GM12891 (cell line): ENCODE measurements around the gene VWA8.
"Not testable (repeated sequence)": the region's sequence is repeated elsewhere in the genome, so short reads cannot be mapped to it uniquely, and the experiment has no call there.

ENCODE experiments used
- DNase-seq: peaks from one replicate; pipeline ENCODE4 v3.0.0; 2011; ENCODE audit warnings: low spot score; ENCODE audit not compliant: insufficient read length
- FAIRE-seq: peaks from 2 replicates; lab custom pipeline; 2011; peaks lifted over from hg19 to GRCh38; lab: Jason Lieb, UNC
- PAX5 ChIP-seq: IDR thresholded peaks from 2 replicates; pipeline ENCODE4 v1.6.1; 2011; ENCODE audit warnings: low read length, moderate library complexity, mild to moderate bottlenecking; ENCODE audit not compliant: insufficient read depth, severe bottlenecking
- POLR2A ChIP-seq: IDR thresholded peaks from 2 replicates; pipeline ENCODE4 v1.6.1; 2011; ENCODE audit warnings: low read depth, low read length, control low read depth
- POLR2AphosphoS5 ChIP-seq: IDR thresholded peaks from 2 replicates; pipeline ENCODE4 v1.6.1; 2011; ENCODE audit warnings: low read depth, low read length, control low read depth
- POU2F2 ChIP-seq: IDR thresholded peaks from 2 replicates; pipeline ENCODE4 v1.6.1; 2011; ENCODE audit warnings: low read depth, mild to moderate bottlenecking, control low read depth, low read length, moderate library complexity
- SPI1 ChIP-seq: IDR thresholded peaks from 2 replicates; pipeline ENCODE4 v1.6.1; 2011; ENCODE audit warnings: low read depth, low read length, control low read depth
- TAF1 ChIP-seq: IDR thresholded peaks from 2 replicates; pipeline ENCODE4 v1.6.1; 2011; ENCODE audit warnings: low read depth, low read length, control low read depth

Gene VWA8

GRCh38 chr13:41930154-41930553, 30.8 kb downstream of the VWA8 start:
- FAIRE-seq = no peak
- no peak for TF ChIP-seq POLR2A
- no peak for TF ChIP-seq TAF1
- no peak for TF ChIP-seq POU2F2
- no peak for TF ChIP-seq PAX5
- TF ChIP-seq SPI1 = no peak
- no peak for TF ChIP-seq POLR2AphosphoS5
- no peak for DNase-seq

DNA sequence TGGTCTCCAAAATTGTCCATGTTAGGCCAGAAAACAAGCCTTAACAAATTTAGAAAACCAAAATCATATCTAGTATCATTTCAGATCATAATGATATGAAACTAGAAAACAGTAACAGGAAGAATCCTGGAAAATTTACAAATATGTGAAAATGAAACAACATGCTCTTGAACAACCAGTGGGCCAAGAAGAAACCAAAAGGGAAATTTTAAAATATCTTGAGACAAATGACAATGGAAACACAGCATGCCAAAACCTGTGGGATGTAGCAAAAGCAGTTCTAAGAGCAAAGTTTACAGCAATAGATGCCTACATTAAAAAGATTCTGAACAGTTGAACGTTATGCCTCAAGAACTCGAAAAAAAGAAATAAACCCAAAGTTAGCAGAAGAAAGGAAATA, 32.6 kb downstream of the VWA8 start:
- peak; percentile 66 for FAIRE-seq
- no peak for TF ChIP-seq POU2F2
- no peak for TF ChIP-seq POLR2A
- TF ChIP-seq TAF1 = no peak
- no peak for TF ChIP-seq PAX5
- DNase-seq = no peak

DNA sequence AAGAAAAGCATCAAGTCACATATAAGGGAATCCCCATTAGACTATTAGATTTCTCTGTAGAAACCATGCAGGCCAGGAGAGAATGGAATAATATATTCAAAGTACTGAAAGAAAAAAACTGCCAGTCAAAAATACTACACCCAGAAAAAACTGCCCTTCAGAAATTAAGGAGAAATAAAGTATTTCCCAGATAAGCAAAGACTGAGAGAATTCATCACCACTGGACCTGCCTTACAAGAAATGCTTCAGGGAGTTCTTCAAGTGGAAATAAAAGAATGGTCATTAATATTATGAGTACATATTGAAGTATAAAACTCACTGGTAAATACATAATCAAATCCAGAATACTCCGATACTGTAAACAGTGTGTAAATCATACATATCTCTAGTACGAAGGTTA, 35.9 kb downstream of the VWA8 start:
- no peak for FAIRE-seq

DNA sequence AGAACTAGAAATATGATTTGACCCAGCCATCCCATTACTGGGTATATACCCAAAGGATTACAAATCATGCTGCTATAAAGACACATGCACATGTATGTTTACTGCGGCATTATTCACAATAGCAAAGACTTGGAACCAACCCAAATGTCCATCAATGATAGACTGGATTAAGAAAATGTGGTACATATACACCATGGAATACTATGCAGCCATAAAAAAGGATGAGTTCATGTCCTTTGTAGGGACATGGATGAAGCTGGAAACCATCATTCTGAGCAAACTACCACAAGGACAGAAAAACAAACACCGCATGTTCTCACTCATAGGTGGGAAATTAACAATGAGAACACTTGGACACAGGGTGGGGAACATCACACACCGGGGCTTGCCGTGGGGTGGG, 38.0 kb downstream of the VWA8 start:
- FAIRE-seq, DNase-seq: not testable (repeated sequence)

More for the DNA sequence above, 35.9 kb downstream of the VWA8 start:
- no peak for DNase-seq
- TF ChIP-seq PAX5 (no peak), POLR2A (no peak), POLR2AphosphoS5 (no peak)

DNA sequence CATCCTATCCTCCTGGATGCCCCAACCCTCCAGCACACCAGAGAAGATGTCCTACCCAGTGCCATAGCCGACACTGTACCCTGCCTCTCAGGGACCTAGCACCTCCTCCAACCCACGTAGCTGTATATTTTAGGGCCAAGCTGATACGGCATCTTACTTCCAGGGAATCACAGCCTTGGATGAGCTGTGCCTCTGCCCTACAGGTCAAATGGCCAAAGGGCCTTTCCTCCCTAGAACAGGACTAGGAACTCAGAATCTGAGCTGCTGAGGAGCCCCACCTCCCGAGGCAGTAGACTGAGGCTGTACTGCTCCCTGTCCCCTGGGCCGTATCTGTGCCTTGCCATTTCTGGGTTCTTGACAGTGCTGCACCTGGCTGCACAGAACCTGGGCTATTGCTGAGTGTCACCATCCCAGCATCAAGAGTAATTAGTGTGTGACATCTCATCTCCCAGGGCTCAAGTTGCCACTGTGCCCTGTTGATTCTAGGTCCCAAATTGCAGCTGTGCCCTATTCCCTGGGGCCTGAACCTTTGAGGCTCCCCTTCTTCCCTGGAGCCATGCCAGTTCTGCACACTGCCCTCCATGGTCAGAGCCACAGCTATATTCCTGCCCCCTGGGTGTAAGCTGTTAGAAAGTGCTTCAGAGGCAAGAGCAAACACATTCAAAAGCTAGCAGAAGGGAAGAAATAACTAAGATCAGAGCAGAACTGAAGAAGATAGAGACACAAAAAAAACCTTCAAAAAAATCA, 41.0 kb downstream of the VWA8 start:
- TF ChIP-seq POLR2A = no peak
- FAIRE-seq = no peak

GRCh38 chr13:41919031-41919740, 41.7 kb downstream of the VWA8 start:
- TF ChIP-seq PAX5 = no peak
- TF ChIP-seq POU2F2 = no peak
- no peak for TF ChIP-seq TAF1
- no peak for TF ChIP-seq POLR2AphosphoS5
- TF ChIP-seq POLR2A = no peak
- no peak for TF ChIP-seq SPI1
- no peak for DNase-seq

More for the DNA sequence above, 41.0 kb downstream of the VWA8 start:
- DNase-seq = no peak

DNA sequence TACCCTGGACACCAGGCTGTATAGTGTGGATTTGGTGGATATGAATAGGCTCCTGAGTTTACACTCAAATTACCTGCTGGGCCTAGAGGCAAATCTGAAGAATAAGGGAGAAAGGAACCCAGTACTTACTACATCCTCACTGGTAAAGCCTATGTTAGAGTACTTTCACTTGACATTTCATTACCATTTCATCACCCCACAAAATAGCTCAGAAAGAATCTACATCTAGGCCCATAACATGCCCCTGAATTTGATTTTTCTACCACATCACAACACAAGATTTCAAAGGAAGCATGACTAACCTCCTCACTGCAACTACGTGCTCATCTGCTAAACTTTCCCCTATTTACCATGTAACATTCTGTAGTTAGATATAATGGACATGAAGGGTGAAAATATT, 43.3 kb downstream of the VWA8 start:
- no peak for TF ChIP-seq POLR2A
- FAIRE-seq = peak; percentile 88
- no peak for DNase-seq

More at GRCh38 chr13:41919031-41919740, 41.7 kb downstream of the VWA8 start:
- FAIRE-seq = peak; percentile 55

DNA sequence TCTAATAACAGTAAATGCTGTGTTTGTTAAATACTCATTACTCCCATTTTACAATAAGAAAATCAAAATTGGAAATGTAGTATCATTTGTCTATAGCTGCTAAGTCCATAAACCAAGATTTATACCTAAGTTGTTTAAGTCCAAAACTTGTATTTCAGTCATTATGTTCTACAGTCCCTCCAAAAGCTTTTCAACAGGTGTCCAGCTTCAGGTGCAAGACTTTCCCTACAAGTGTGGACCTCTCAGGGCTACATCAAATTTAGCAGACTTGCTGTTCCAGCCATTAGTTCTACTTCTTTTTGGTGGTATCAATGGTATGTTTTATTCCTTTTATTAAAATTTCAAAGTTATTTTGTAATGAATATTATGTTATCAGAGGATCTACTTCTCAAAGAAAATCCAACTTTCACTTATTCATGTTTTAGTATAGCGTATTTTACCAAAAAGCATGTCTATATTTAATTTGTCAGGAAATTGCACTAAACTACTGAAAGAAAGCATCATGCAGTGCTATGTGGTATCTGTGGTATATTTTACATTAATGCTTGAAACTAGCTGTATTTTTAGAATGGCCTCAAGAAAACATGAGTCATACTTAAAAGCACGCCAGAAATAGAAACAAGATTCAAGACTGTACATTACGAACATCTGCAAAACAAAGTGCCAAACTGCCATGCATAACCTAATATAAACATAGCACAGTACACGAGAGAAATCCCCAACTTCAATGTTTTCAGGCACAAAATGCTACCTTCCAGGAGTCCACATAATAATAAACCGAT, 44.5 kb downstream of the VWA8 start:
- DNase-seq (peak; percentile 14), FAIRE-seq (peak; percentile 94)
- TF ChIP-seq TAF1 (no peak), POU2F2 (peak; percentile 39; the same call in 1 of the 2 replicates), POLR2A (no peak), PAX5 (no peak), POLR2AphosphoS5 (no peak)

- FAIRE-seq (peak; percentile 71), DNase-seq (no peak)
- TF ChIP-seq POLR2AphosphoS5 (no peak), SPI1 (no peak), PAX5 (no peak), POLR2A (no peak), POU2F2 (no peak), TAF1 (no peak)
These were observed 45.8 kb downstream of the VWA8 start for GRCh38 chr13:41915081-41915480.

- DNase-seq = no peak
- TF ChIP-seq POLR2A = no peak
- TF ChIP-seq PAX5 = no peak
- TF ChIP-seq POU2F2 = no peak
- TF ChIP-seq POLR2AphosphoS5 = no peak
- no peak for TF ChIP-seq TAF1
- no peak for TF ChIP-seq SPI1
- no peak for FAIRE-seq
These were observed 46.4 kb downstream of the VWA8 start for GRCh38 chr13:41914552-41914951.
